HG02759 (cell line): Measurements from ENCODE around the gene MOXD1.
"Not testable (repeated sequence)": the region's sequence is repeated elsewhere in the genome, so short reads cannot be mapped to it uniquely, and the experiment has no call there.

Source experiments
- ATAC-seq: cut with Tn5 transposase; IDR thresholded peaks from one replicate; pipeline ENCODE4 v1.9.1; 2021; ENCODE audit warnings: mild to moderate bottlenecking, moderate library complexity; ENCODE audit not compliant: unreplicated experiment

MOXD1 gene

DNA sequence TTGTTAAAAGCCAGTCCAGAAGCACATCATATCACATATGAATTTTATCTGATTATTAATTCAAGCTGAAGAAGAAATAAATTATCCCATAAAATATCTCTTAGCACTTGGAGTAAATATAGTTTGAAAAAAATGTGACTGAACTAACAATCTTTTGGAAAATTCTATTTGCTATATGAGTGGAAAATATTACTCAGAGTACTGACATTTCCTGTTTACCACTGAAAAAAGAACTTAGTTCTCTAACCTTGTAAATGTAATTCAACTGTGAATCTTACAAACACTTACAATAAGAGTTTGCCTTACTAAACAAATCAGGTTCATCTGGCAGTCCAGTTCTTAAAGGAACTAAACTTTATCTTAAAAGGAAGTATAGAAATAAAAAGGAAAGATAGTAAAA lies 44.2 kb downstream of the MOXD1 start:
- ATAC-seq: no peak

- ATAC-seq: peak; percentile 77
Measured at GRCh38 chr6:132354517-132355167, 46.6 kb downstream of the MOXD1 start.

DNA sequence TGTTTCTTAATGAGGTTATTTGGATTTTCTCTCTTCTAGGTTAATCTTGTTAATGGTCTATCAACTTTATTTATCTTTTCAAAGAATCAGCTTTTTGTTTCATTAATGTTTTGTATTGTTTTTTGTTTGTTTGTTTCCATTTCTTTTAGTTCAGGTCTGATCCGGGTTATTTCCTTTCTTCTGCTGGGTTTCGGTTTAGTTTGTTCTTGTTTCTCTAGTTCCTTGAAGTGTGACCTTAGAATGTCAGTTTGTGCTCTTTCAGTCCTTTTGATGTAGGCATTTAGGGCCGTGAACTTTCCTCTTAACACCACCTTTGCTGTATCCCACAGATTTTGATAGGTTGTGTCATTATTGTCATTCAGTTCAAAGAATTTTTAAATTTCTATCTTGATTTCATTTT lies 49.3 kb downstream of the MOXD1 start:
- not testable (repeated sequence) for ATAC-seq

GRCh38 chr6:132348231-132348630 lies 53.0 kb downstream of the MOXD1 start:
- ATAC-seq: no peak

DNA sequence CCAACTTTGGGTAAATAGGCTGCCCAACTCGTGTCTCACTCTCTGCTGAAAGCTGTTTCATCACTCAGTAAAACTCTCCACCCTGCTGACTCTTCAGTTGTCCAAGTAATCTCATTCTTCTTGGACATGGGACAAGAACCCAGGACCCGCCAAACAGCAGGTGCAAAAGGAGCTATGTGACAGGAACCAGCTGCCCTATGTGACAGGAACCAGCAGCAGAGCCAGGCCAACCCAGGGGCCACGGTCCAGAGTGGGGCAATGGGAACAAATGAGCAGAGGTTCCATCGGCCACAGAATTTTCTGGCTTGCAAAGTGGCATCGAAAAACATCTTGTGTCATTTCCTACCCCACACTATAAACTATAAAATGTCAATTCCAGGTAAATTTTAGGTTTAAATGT lies 56.5 kb downstream of the MOXD1 start:
- ATAC-seq: no peak

GRCh38 chr6:132341646-132342045 lies 59.6 kb downstream of the MOXD1 start:
- no peak for ATAC-seq

GRCh38 chr6:132334521-132334885 lies 66.8 kb downstream of the MOXD1 start:
- no peak for ATAC-seq

GRCh38 chr6:132333639-132334520 lies 67.4 kb downstream of the MOXD1 start:
- no peak for ATAC-seq

DNA sequence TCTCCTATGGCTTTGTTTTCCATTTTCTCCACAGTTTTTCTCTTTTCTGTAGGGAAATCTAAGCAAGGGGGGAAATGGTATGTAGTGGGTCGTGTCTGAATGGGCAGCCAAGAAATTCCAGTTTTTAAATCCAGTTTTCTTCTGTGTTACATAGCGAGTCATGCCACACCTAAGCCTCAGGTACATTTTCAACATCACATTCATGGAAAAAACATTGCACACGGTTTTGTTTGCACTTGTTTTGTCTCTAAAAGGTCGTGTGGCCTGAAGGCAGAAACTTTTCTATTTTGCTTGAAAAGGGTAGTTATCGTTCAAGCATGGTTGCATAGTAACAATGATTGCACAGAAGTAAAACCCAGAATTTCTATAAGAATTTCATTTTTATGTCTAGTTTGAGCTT lies 70.5 kb downstream of the MOXD1 start:
- ATAC-seq: no peak

DNA sequence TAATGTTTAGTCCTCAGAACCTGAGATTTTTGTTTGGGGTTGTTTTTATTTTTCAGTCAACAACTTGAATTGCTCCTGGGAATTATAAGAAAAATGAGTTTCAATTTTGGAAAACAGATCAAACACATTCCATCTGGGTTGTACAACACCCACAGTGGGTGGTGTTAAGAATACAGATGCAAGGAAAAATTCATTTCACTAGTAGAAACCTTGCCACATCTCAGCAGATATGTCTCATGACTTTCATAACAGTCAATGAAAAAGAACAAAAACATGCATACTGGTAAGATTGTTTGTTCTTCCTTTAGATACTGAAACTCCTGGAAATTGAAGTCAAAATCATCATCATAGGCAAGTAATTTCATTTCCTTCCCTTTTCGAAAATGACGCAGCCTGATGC lies 78.9 kb downstream of the MOXD1 start:
- ATAC-seq: no peak

GRCh38 chr6:132320007-132320406 lies 81.3 kb downstream of the MOXD1 start:
- no peak for ATAC-seq

- ATAC-seq: no peak
Measured at GRCh38 chr6:132316970-132317369, 84.3 kb downstream of the MOXD1 start.

- peak; percentile 49 for ATAC-seq
Measured at GRCh38 chr6:132314432-132314831, 86.8 kb downstream of the MOXD1 start.

GRCh38 chr6:132310921-132311320 lies 90.4 kb downstream of the MOXD1 start:
- no peak for ATAC-seq

- ATAC-seq: not testable (repeated sequence)
Measured at GRCh38 chr6:132310151-132310550, 91.1 kb downstream of the MOXD1 start.

DNA sequence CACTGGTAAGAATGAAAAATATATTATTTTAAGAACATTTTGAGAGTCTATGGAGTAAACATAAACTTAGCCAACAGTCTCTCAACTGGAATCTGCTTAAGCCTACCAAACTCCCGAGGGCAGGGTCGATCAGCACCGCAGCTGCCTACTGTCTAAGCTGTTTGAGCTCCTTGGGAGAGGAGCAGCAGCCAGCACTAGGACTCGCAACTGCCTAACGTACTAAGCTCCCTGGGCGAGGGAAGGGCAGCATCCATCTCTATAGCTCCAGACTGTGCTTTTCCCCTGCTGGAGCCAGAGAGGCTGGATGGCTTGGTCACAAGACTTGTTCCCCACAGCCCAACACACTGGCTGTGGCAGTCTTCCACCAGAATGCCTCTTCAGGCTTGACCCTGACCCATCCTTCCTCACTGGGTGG lies 96.4 kb downstream of the MOXD1 start:
- ATAC-seq: no peak

- peak; percentile 86 for ATAC-seq
Measured at GRCh38 chr6:132300323-132300949, 100.8 kb downstream of the MOXD1 start.

- ATAC-seq: peak; percentile 43
Measured at GRCh38 chr6:132298344-132298949, 102.8 kb downstream of the MOXD1 start.

DNA sequence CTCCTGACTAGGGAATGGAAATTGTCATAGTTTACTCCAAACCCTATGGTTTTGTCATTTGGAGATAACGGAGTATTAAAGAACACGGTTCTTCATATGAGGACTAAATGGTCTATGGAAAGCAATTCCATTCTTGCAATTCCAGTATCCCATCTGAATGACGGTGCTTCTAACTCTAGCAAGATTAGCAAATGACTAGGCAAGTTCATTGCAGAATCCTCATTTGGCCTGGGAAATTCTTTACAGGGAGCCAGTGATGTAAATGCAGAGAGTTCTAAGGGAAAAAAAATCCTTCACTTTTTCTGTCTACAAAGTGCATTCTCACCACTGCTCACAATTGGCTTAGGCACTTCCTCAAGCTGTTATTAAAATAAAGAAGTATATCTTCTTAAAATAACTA lies 111.5 kb downstream of the MOXD1 start:
- ATAC-seq: no peak

DNA sequence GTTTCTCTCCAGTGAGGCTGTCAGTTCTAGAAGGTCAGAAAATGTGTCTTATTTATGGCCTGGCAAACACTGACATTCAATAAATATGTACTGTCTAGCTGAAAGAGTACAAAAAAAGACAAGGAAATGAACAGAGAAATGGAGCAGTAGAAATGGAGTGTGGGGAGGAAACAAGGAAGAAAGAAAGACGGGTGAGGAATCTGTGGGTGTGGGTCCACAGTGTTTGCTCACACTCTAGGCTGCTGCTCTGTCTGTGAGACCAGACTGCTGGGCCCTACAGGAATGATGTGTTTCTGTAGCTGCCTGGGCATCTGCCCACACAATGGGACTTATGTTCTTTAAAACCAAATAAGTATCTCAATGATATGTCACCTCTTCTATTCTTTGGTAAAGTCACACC lies 114.2 kb downstream of the MOXD1 start:
- ATAC-seq: no peak

GRCh38 chr6:132286298-132287019 lies 114.8 kb downstream of the MOXD1 start:
- ATAC-seq: peak; percentile 64
